Measurements from ENCODE around the gene APOBEC3B.
"Not testable (repeated sequence)": the region's sequence is repeated elsewhere in the genome, so short reads cannot be mapped to it uniquely, and the experiment has no call there.

The APOBEC3B gene

DNA sequence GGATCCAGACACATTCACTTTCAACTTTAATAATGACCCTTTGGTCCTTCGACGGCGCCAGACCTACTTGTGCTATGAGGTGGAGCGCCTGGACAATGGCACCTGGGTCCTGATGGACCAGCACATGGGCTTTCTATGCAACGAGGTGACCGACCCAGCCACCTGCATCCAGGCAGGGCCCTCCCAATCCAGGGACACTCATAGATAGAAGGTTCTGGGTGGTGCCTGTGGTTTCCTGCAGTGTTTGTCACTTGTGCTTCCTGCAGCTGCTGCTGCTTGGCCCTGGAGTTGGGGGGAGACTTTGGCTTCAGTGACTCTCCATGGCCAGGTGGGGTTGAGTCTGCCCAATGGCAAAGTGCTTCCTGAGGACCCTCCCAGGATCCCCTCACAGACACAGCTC lies 7.3 kb downstream of the APOBEC3B start:
- peaks cover 28% of the 10 kb centered on the region for H3K4me1 Mint-ChIP-seq
- no peak overlapping the region for H3K27ac Mint-ChIP-seq
- TF ChIP-seq, protein P1, sequence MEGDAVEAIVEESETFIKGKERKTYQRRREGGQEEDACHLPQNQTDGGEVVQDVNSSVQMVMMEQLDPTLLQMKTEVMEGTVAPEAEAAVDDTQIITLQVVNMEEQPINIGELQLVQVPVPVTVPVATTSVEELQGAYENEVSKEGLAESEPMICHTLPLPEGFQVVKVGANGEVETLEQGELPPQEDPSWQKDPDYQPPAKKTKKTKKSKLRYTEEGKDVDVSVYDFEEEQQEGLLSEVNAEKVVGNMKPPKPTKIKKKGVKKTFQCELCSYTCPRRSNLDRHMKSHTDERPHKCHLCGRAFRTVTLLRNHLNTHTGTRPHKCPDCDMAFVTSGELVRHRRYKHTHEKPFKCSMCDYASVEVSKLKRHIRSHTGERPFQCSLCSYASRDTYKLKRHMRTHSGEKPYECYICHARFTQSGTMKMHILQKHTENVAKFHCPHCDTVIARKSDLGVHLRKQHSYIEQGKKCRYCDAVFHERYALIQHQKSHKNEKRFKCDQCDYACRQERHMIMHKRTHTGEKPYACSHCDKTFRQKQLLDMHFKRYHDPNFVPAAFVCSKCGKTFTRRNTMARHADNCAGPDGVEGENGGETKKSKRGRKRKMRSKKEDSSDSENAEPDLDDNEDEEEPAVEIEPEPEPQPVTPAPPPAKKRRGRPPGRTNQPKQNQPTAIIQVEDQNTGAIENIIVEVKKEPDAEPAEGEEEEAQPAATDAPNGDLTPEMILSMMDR (IDR thresholded peaks at IDR 0.05): no peak
- no peak for DNase-seq
- no peak overlapping the region for H3K4me3 Mint-ChIP-seq
- peaks cover 14% of the 10 kb centered on the region for H3K27me3 Mint-ChIP-seq (ENCODE audit: low read depth, poor library complexity)
- peaks cover 3% of the 10 kb centered on the region for H3K36me3 Mint-ChIP-seq (ENCODE audit: low read depth)
- H3K9me3 Mint-ChIP-seq: peaks cover 8% of the 10 kb centered on the region

DNA sequence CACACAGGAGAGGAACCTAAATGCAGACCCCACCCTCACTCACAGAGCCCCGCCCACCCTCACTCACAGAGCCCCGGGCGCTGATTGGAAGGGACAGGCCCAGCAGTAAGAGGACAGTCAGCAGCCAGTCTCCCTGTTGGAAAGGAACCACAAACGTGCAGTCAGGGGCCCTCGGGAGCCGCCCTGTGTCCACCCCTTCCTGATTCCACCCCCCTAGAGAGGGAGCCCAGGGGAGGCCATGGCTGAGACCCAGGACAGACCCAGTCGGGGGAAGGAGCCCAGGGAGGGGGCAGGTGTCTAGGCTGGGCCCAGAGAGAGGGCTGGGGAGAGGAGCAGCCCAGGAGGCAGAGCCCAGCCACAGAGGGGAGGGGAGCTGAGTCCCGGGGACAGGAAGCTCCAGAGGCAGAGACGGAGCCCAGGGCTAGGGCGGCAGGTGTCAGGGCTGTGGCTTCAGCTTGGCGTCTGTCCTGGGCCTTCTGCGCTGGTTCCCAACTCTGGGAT lies 10.8 kb downstream of the APOBEC3B start:
- not testable (repeated sequence) for H3K4me3 Mint-ChIP-seq; H3K27ac Mint-ChIP-seq; H3K36me3 Mint-ChIP-seq (ENCODE audit: low read depth)
- Mint-ChIP-seq H3K9me3 (peaks cover 12% of the 10 kb centered on the region), H3K4me1 (peaks cover 27% of the 10 kb centered on the region), H3K27me3 (ENCODE audit: low read depth, poor library complexity) (peaks cover 28% of the 10 kb centered on the region)
- peak; percentile 64 for DNase-seq

DNA sequence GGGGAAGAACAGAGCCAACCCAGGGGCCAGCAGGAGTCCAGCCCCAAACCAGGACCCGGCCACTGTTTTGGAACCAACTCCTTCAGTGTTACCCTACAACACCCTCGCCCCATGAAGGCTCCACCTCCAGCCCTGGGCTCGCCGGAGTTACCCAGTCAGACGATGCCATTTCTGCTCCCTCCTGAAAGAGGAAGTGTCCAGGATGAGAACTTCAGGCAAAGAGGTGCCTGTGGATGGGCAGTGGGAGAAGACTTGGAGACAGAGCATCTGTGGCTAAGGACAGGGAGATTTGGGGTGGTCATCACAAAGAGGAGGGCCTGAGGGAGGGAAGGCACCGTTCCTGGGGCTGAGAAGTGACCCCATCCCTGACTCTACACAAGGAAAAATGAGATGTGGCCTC lies 14.0 kb downstream of the APOBEC3B start:
- Mint-ChIP-seq H3K27ac (no peak overlapping the region), H3K4me1 (peaks cover 27% of the 10 kb centered on the region), H3K9me3 (peaks cover 31% of the 10 kb centered on the region), H3K36me3 (ENCODE audit: low read depth) (peaks cover 12% of the 10 kb centered on the region), H3K4me3 (no peak overlapping the region), H3K27me3 (ENCODE audit: low read depth, poor library complexity) (peaks cover 41% of the 10 kb centered on the region)
- DNase-seq: no peak
- TF ChIP-seq, protein P1 (IDR thresholded peaks at IDR 0.05): no peak

DNA sequence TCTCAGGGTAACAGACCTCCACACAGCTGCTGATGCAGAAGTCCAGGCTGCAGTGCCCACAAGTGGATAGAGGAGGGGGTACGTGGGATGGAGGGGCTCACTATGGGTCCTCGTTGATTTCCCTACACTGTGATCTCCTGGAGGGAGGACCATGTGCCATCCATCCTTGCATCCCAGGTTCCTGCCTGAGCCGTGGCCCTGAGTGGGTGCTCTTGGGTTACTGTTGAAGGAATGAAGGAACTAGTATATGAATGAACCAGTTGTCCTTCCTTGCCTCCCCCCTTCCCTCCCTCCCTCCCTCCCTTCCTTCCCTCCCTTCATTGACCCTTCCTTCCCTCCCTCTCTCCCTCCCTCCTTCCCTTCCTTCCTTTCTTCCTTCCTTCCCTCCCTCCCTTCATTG lies 15.4 kb downstream of the APOBEC3B start:
- no peak for DNase-seq
- H3K27me3 Mint-ChIP-seq (ENCODE audit: low read depth, poor library complexity): peaks cover 41% of the 10 kb centered on the region
- peaks cover 34% of the 10 kb centered on the region for H3K9me3 Mint-ChIP-seq
- H3K4me1 Mint-ChIP-seq: peaks cover 23% of the 10 kb centered on the region
- H3K36me3 Mint-ChIP-seq (ENCODE audit: low read depth): peaks cover 12% of the 10 kb centered on the region
- TF ChIP-seq, protein P1 (IDR thresholded peaks at IDR 0.05): no peak
- H3K4me3 Mint-ChIP-seq: no peak overlapping the region
- H3K27ac Mint-ChIP-seq: no peak overlapping the region

DNA sequence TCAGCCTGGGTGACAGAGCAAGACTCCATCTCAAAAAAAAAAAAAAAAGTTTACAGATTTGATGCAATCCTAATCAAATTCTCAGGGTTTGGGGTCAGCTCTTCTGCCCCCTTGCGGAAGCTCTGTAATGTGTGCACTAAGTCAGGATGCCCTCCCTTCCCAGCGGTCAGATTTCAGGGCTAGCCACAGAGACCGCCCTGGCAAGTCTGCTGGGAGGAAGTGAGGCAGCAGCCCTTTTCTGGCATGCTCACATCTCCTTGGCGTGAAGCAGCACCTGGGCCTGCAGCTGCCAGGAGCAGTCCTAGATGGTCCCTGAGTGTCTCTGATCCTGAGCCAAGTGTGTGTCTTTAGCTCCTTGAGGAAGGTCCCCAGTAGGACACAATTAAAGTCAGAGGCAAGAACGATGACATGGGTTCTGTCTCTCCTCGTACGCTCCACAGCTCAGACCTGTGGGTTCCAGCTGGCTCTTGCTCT lies 21.1 kb downstream of the APOBEC3B start:
- peak overlapping the region; percentile 47 for H3K27ac Mint-ChIP-seq
- H3K4me1 Mint-ChIP-seq: peaks cover 26% of the 10 kb centered on the region
- peaks cover 8% of the 10 kb centered on the region for H3K36me3 Mint-ChIP-seq (ENCODE audit: low read depth)
- H3K27me3 Mint-ChIP-seq (ENCODE audit: low read depth, poor library complexity): peaks cover 20% of the 10 kb centered on the region
- peak; percentile 69 for DNase-seq
- TF ChIP-seq, protein P1 (IDR thresholded peaks at IDR 0.05): peak; percentile 72
- no peak overlapping the region for H3K4me3 Mint-ChIP-seq
- H3K9me3 Mint-ChIP-seq: peaks cover 19% of the 10 kb centered on the region

DNA sequence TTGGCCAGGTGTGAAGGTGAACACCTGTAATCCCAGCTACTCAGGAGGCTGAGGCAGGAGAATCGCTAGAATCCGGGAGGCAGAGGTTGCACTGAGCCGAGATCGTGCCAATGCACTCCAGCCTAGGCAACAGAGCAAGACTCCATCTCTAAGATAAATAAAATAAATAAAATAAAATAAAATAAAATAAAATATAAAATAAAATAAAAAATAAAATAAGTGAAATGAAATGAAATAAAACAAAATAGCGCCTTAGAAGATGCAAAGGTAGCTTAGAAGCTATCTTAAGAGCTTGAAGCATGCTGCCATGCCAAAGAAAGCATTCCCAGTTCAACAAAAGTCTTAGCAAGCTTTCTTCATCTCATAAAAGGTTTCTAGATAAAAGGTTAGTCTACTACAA lies 25.0 kb downstream of the APOBEC3B start:
- H3K4me3 Mint-ChIP-seq: no peak overlapping the region
- no peaks in the 10 kb centered on the region for H3K9me3 Mint-ChIP-seq
- peaks cover 16% of the 10 kb centered on the region for H3K27me3 Mint-ChIP-seq (ENCODE audit: low read depth, poor library complexity)
- H3K27ac Mint-ChIP-seq: no peak overlapping the region
- H3K36me3 Mint-ChIP-seq (ENCODE audit: low read depth): no peaks in the 10 kb centered on the region
- DNase-seq: no peak
- TF ChIP-seq, protein P1 (IDR thresholded peaks at IDR 0.05): no peak
- H3K4me1 Mint-ChIP-seq: peaks cover 46% of the 10 kb centered on the region

DNA sequence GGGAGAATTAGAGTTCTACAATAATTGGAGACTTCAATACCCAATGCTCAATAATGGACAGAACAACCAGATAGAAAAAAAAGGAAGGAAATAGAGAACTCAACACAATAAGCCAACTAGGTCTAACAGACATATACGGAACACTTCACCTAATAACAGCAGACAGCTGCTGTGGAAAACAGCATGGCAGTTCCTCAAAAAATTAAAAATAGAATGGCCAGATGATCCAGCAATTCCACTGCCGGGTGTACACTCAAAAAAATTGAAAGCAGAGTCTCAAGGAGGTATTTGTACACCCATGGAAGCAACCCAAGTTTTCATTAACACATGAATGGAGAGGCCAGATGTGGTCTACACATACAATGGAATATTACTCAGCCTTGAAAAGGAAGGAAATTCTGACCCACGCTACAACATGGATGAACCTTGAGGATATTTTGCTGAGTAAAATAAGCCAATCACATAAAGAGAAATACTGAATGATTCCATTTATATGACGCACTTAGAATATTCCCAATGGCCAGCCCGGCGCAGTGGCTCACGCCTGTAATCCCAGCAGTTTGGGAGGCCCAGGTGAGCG lies 26.2 kb downstream of the APOBEC3B start:
- not testable (repeated sequence) for H3K27ac Mint-ChIP-seq; H3K9me3 Mint-ChIP-seq; H3K36me3 Mint-ChIP-seq (ENCODE audit: low read depth); DNase-seq; H3K4me3 Mint-ChIP-seq
- Mint-ChIP-seq H3K4me1 (peaks cover 54% of the 10 kb centered on the region), H3K27me3 (ENCODE audit: low read depth, poor library complexity) (peaks cover 16% of the 10 kb centered on the region)

Data from nephron progenitor cell (in vitro differentiated cells).